Measurements from ENCODE around the gene GALNT13.

GALNT13 gene

DNA sequence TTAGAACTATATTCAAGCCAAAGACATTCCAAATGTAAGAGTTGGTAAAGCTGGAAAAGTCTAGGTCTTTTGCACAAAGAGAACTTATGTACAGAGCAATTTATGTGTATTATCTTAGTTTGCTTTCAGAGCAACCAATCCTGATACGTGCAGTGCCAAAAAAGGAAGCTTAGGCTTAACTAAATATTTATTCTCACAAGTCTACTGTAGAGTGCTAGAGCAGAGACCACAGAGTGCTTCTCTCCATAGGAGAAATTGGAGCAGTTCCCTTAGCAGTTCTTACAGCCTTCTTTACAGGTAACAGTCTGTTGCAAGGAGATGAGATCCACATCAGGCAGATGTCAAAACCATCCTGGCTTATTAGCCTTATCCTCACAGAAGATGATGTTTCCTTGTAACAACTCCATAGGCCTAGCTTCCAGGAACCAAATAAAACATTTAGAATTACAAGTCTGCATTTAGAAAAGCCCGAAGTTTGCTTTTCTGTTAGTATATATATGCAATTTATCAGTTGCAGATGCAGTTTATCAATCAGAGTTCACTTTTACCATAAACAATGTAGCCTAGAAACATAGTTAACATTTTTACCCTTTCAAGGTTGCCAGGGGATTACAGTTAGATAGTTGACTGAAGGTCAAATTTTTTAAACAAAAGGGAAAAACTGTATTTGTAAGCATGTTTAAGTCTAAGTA lies 576.2 kb downstream of the GALNT13 start:
- Histone ChIP-seq H3K4me3 (ENCODE audit: low read length) (no peak overlapping the region), H3K27me3 (replicated peaks; ENCODE audit: insufficient read depth, low read length) (no peaks in the 10 kb centered on the region), H2AFZ (ENCODE audit: low read length) (no peak overlapping the region), H4K20me1 (ENCODE audit: insufficient read depth, low read length) (no peaks in the 10 kb centered on the region), H3K79me2 (ENCODE audit: low read length) (no peaks in the 10 kb centered on the region), H3K4me2 (ENCODE audit: low read depth, low read length) (no peak overlapping the region), H3F3A (ENCODE audit: insufficient read depth, low read length) (no peaks in the 10 kb centered on the region), H3K9ac (ENCODE audit: low read length) (no peak overlapping the region), H3K9me2 (replicated peaks; ENCODE audit: insufficient read depth, low read length) (no peaks in the 10 kb centered on the region), H3K9me3 (replicated peaks; ENCODE audit: insufficient read depth, low read length) (no peaks in the 10 kb centered on the region), H3K27ac (ENCODE audit: low read length) (no peak overlapping the region), H3K4me1 (ENCODE audit: low read length) (peaks cover 7% of the 10 kb centered on the region; the same call in 1 of the 2 replicates), H3K36me3 (replicated peaks; ENCODE audit: insufficient read depth, low read length) (no peaks in the 10 kb centered on the region)
- DNase-seq = no peak
- TF ChIP-seq EZH2 (optimal IDR thresholded peaks at IDR 0.05; ENCODE audit: low read depth, low read length) (no peak), EZH2phosphoT487 (IDR thresholded peaks at IDR 0.05; ENCODE audit: low read length) (no peak)
- TF ChIP-seq, protein P1, sequence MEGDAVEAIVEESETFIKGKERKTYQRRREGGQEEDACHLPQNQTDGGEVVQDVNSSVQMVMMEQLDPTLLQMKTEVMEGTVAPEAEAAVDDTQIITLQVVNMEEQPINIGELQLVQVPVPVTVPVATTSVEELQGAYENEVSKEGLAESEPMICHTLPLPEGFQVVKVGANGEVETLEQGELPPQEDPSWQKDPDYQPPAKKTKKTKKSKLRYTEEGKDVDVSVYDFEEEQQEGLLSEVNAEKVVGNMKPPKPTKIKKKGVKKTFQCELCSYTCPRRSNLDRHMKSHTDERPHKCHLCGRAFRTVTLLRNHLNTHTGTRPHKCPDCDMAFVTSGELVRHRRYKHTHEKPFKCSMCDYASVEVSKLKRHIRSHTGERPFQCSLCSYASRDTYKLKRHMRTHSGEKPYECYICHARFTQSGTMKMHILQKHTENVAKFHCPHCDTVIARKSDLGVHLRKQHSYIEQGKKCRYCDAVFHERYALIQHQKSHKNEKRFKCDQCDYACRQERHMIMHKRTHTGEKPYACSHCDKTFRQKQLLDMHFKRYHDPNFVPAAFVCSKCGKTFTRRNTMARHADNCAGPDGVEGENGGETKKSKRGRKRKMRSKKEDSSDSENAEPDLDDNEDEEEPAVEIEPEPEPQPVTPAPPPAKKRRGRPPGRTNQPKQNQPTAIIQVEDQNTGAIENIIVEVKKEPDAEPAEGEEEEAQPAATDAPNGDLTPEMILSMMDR (IDR thresholded peaks at IDR 0.05; ENCODE audit: low read length) = no peak

DNA sequence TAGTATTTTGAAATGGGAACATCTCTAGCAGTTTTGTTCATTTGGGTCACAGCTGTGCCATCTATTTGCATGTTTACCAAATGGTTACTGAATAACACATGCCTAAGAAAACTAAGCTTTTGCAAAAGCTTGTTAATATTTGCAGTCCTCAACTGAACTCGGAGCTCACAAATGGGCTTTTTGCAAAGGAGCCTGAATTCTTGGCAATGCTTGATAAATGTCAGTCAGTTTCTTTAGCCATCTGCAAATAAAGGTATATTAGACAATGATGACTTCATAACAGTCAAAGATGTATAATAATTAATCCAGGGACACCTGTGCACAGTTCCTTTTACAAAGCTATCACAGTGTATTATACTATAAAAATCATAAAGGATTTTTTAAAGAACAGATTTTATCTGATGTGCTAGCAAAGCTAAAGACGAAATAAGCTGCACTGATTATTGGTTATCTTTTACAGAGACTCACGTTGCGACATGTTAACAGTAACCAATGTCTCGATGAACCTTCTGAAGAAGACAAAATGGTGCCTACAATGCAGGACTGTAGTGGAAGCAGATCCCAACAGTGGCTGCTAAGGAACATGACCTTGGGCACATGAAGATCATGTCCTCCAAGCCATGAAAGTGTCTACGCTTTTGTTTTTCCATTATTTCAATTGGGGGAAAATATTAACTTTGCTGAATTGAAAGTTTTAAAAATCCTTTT lies 578.4 kb downstream of the GALNT13 start:
- TF ChIP-seq, protein P1 (IDR thresholded peaks at IDR 0.05; ENCODE audit: low read length) = no peak
- TF ChIP-seq EZH2phosphoT487 (IDR thresholded peaks at IDR 0.05; ENCODE audit: low read length) (no peak), EZH2 (optimal IDR thresholded peaks at IDR 0.05; ENCODE audit: low read depth, low read length) (no peak)
- H3K27me3 ChIP-seq (replicated peaks; ENCODE audit: insufficient read depth, low read length) = no peaks in the 10 kb centered on the region
- no peaks in the 10 kb centered on the region for H4K20me1 ChIP-seq (ENCODE audit: insufficient read depth, low read length)
- H3K4me2 ChIP-seq (ENCODE audit: low read depth, low read length) = no peak overlapping the region
- no peak for DNase-seq
- no peak overlapping the region for H3K27ac ChIP-seq (ENCODE audit: low read length)
- no peak overlapping the region for H2AFZ ChIP-seq (ENCODE audit: low read length)
- no peaks in the 10 kb centered on the region for H3F3A ChIP-seq (ENCODE audit: insufficient read depth, low read length)
- no peaks in the 10 kb centered on the region for H3K9me3 ChIP-seq (replicated peaks; ENCODE audit: insufficient read depth, low read length)
- peaks cover 7% of the 10 kb centered on the region; the same call in 1 of the 2 replicates for H3K4me1 ChIP-seq (ENCODE audit: low read length)
- H3K4me3 ChIP-seq (ENCODE audit: low read length) = no peak overlapping the region
- no peaks in the 10 kb centered on the region for H3K36me3 ChIP-seq (replicated peaks; ENCODE audit: insufficient read depth, low read length)
- H3K9me2 ChIP-seq (replicated peaks; ENCODE audit: insufficient read depth, low read length) = no peaks in the 10 kb centered on the region
- no peaks in the 10 kb centered on the region for H3K79me2 ChIP-seq (ENCODE audit: low read length)
- no peak overlapping the region for H3K9ac ChIP-seq (ENCODE audit: low read length)

DNA sequence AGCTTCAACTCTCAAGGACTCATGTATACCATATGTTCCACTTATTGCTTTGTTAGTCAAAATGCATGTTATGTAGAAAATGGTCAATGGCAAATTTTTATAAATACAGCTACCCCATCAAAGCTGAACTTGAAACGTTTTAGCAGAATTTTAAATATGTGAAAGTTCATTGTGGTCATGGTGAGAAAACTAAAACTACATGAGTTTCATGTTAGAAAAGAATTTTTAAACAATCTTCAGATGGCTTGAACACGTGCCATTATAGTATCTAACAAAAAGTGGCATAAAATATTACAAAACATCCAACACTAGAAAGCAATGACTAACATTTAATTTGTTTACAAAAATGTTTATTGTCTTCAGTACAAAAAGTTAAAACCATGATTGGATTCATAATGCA lies 580.7 kb downstream of the GALNT13 start:
- H3K4me2 ChIP-seq (ENCODE audit: low read depth, low read length) = peak overlapping the region; percentile 9; the same call in 1 of the 2 replicates
- TF ChIP-seq, protein P1 (IDR thresholded peaks at IDR 0.05; ENCODE audit: low read length) = no peak
- TF ChIP-seq EZH2phosphoT487 (IDR thresholded peaks at IDR 0.05; ENCODE audit: low read length) = no peak
- TF ChIP-seq EZH2 (optimal IDR thresholded peaks at IDR 0.05; ENCODE audit: low read depth, low read length) = no peak
- H3F3A ChIP-seq (ENCODE audit: insufficient read depth, low read length) = no peaks in the 10 kb centered on the region
- H3K9me3 ChIP-seq (replicated peaks; ENCODE audit: insufficient read depth, low read length) = no peaks in the 10 kb centered on the region
- H3K79me2 ChIP-seq (ENCODE audit: low read length) = no peaks in the 10 kb centered on the region
- peak; percentile 23 for DNase-seq
- H3K27ac ChIP-seq (ENCODE audit: low read length) = no peak overlapping the region
- no peaks in the 10 kb centered on the region for H3K27me3 ChIP-seq (replicated peaks; ENCODE audit: insufficient read depth, low read length)
- no peaks in the 10 kb centered on the region for H3K9me2 ChIP-seq (replicated peaks; ENCODE audit: insufficient read depth, low read length)
- no peak overlapping the region for H2AFZ ChIP-seq (ENCODE audit: low read length)
- H3K9ac ChIP-seq (ENCODE audit: low read length) = no peak overlapping the region
- H3K36me3 ChIP-seq (replicated peaks; ENCODE audit: insufficient read depth, low read length) = no peaks in the 10 kb centered on the region
- no peak overlapping the region for H3K4me3 ChIP-seq (ENCODE audit: low read length)
- H3K4me1 ChIP-seq (ENCODE audit: low read length) = peaks cover 7% of the 10 kb centered on the region; the same call in 1 of the 2 replicates
- no peaks in the 10 kb centered on the region for H4K20me1 ChIP-seq (ENCODE audit: insufficient read depth, low read length)

All from MM.1S (cell line).